Measurements from ENCODE around the gene SMIM41.

DNA sequence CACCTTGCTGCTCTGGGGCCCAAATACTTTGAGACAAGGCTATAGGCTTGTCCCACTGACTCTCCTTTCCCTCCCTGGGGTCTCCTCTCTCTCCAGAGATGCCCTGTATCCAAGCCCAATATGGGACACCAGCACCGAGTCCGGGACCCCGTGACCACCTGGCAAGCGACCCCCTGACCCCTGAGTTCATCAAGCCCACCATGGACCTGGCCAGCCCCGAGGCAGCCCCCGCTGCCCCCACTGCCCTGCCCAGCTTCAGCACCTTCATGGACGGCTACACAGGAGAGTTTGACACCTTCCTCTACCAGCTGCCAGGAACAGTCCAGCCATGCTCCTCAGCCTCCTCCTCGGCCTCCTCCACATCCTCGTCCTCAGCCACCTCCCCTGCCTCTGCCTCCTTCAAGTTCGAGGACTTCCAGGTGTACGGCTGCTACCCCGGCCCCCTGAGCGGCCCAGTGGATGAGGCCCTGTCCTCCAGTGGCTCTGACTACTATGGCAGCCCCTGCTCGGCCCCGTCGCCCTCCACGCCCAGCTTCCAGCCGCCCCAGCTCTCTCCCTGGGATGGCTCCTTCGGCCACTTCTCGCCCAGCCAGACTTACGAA lies 25.2 kb upstream of the SMIM41 start:
- TF ChIP-seq, protein P1, sequence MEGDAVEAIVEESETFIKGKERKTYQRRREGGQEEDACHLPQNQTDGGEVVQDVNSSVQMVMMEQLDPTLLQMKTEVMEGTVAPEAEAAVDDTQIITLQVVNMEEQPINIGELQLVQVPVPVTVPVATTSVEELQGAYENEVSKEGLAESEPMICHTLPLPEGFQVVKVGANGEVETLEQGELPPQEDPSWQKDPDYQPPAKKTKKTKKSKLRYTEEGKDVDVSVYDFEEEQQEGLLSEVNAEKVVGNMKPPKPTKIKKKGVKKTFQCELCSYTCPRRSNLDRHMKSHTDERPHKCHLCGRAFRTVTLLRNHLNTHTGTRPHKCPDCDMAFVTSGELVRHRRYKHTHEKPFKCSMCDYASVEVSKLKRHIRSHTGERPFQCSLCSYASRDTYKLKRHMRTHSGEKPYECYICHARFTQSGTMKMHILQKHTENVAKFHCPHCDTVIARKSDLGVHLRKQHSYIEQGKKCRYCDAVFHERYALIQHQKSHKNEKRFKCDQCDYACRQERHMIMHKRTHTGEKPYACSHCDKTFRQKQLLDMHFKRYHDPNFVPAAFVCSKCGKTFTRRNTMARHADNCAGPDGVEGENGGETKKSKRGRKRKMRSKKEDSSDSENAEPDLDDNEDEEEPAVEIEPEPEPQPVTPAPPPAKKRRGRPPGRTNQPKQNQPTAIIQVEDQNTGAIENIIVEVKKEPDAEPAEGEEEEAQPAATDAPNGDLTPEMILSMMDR (IDR thresholded peaks at IDR 0.05; ENCODE audit: low read depth, low read length, missing input control): no peak
- TF ChIP-seq FOXA2 (IDR thresholded peaks at IDR 0.05) (no peak), SP1 (IDR thresholded peaks at IDR 0.05) (no peak), YY1 (IDR thresholded peaks at IDR 0.05) (no peak), RAD21 (IDR thresholded peaks at IDR 0.05) (no peak), GABPA (IDR thresholded peaks at IDR 0.05 in 1 of 2, conservative IDR thresholded peaks at IDR 0.05 in 1 of 2) (no peak), EGR1 (IDR thresholded peaks at IDR 0.05; ENCODE audit: low read depth in 2 of 2) (no peak), TAF1 (conservative IDR thresholded peaks at IDR 0.05) (no peak), JUND (IDR thresholded peaks at IDR 0.05) (no peak)
- TF ChIP-seq, protein P2, sequence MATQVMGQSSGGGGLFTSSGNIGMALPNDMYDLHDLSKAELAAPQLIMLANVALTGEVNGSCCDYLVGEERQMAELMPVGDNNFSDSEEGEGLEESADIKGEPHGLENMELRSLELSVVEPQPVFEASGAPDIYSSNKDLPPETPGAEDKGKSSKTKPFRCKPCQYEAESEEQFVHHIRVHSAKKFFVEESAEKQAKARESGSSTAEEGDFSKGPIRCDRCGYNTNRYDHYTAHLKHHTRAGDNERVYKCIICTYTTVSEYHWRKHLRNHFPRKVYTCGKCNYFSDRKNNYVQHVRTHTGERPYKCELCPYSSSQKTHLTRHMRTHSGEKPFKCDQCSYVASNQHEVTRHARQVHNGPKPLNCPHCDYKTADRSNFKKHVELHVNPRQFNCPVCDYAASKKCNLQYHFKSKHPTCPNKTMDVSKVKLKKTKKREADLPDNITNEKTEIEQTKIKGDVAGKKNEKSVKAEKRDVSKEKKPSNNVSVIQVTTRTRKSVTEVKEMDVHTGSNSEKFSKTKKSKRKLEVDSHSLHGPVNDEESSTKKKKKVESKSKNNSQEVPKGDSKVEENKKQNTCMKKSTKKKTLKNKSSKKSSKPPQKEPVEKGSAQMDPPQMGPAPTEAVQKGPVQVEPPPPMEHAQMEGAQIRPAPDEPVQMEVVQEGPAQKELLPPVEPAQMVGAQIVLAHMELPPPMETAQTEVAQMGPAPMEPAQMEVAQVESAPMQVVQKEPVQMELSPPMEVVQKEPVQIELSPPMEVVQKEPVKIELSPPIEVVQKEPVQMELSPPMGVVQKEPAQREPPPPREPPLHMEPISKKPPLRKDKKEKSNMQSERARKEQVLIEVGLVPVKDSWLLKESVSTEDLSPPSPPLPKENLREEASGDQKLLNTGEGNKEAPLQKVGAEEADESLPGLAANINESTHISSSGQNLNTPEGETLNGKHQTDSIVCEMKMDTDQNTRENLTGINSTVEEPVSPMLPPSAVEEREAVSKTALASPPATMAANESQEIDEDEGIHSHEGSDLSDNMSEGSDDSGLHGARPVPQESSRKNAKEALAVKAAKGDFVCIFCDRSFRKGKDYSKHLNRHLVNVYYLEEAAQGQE (IDR thresholded peaks at IDR 0.05): no peak
- TF ChIP-seq, protein P3, sequence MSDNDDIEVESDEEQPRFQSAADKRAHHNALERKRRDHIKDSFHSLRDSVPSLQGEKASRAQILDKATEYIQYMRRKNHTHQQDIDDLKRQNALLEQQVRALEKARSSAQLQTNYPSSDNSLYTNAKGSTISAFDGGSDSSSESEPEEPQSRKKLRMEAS (IDR thresholded peaks at IDR 0.05): no peak
